IPS-20b (cell line): ENCODE measurements around the gene JPT1.

Experiments used
- H3K27ac ChIP-seq: one replicate; pipeline ENCODE4 v1.5.1; 2013; ENCODE audit warnings: low read length
- H3K27me3 ChIP-seq: 2 replicates; pipeline ENCODE4 v1.6.1; 2013; ENCODE audit warnings: mild to moderate bottlenecking, low read length, inconsistent platforms; ENCODE audit not compliant: insufficient read depth
- H3K36me3 ChIP-seq: 2 replicates; pipeline ENCODE4 v1.6.1; 2013; ENCODE audit warnings: low read depth, mild to moderate bottlenecking, inconsistent platforms, low read length, moderate library complexity; ENCODE audit not compliant: insufficient read depth
- H3K4me1 ChIP-seq: 2 replicates; pipeline ENCODE4 v1.6.1; 2013; ENCODE audit warnings: mild to moderate bottlenecking, control low read depth, inconsistent platforms, low read length, moderate library complexity; ENCODE audit not compliant: insufficient read depth
- H3K4me3 ChIP-seq: 2 replicates; pipeline ENCODE4 v1.5.1; 2013; ENCODE audit warnings: mild to moderate bottlenecking, low read length, inconsistent platforms
- H3K9ac ChIP-seq: 2 replicates; pipeline ENCODE4 v1.6.1; 2013; ENCODE audit warnings: low read depth, mild to moderate bottlenecking, inconsistent platforms, low read length, moderate library complexity
- H3K9me3 ChIP-seq: 2 replicates; pipeline ENCODE4 v1.6.1; 2013; ENCODE audit warnings: mild to moderate bottlenecking, low read depth, low read length, inconsistent platforms; ENCODE audit not compliant: insufficient read depth

Gene JPT1

GRCh38 chr17:75154195-75155106 lies at the start of gene JPT1:
TSS of gene JPT1 (minus strand) at chr17:75154512. CDS start at chr17:75154397, 115 bp downstream.
- H3K9ac ChIP-seq: peak within 1 kb of the TSS; percentile 97; the same call in 1 of the 2 replicates
- H3K36me3 ChIP-seq: no peaks in the 10 kb centered on the region
- H3K4me1 ChIP-seq: peaks cover 9% of the 10 kb centered on the region; the same call in 1 of the 2 replicates
- no peak within 1 kb of the TSS for H3K27ac ChIP-seq
- H3K9me3 ChIP-seq: no peaks in the 10 kb centered on the region
- no peaks in the 10 kb centered on the region for H3K27me3 ChIP-seq
- H3K4me3 ChIP-seq: peak within 1 kb of the TSS; percentile 98

GRCh38 chr17:75199886-75200618 lies 45.7 kb upstream of the JPT1 start:
- Histone ChIP-seq H3K27me3 (no peaks in the 10 kb centered on the region), H3K9me3 (no peaks in the 10 kb centered on the region), H3K4me1 (no peaks in the 10 kb centered on the region), H3K36me3 (no peaks in the 10 kb centered on the region), H3K4me3 (no peak overlapping the region), H3K9ac (no peak overlapping the region), H3K27ac (no peak overlapping the region)

- H3K27ac ChIP-seq: no peak overlapping the region
- H3K27me3 ChIP-seq: no peaks in the 10 kb centered on the region
- no peak overlapping the region for H3K9ac ChIP-seq
- H3K36me3 ChIP-seq: no peaks in the 10 kb centered on the region
- no peak overlapping the region for H3K4me3 ChIP-seq
- no peaks in the 10 kb centered on the region for H3K9me3 ChIP-seq
- H3K4me1 ChIP-seq: no peaks in the 10 kb centered on the region
Measured at GRCh38 chr17:75194879-75195278, 40.6 kb upstream of the JPT1 start.

- Histone ChIP-seq H3K36me3 (no peaks in the 10 kb centered on the region), H3K27me3 (no peaks in the 10 kb centered on the region), H3K9me3 (no peaks in the 10 kb centered on the region), H3K9ac (no peak overlapping the region), H3K27ac (no peak overlapping the region), H3K4me1 (no peaks in the 10 kb centered on the region), H3K4me3 (no peak overlapping the region)
Measured at GRCh38 chr17:75191584-75191983, 37.3 kb upstream of the JPT1 start.

- Histone ChIP-seq H3K9ac (no peak overlapping the region), H3K36me3 (no peaks in the 10 kb centered on the region), H3K27me3 (no peaks in the 10 kb centered on the region), H3K4me1 (no peaks in the 10 kb centered on the region), H3K9me3 (no peaks in the 10 kb centered on the region), H3K4me3 (no peak overlapping the region), H3K27ac (no peak overlapping the region)
Measured at GRCh38 chr17:75188614-75189013, 34.3 kb upstream of the JPT1 start.

- Histone ChIP-seq H3K4me3 (no peak overlapping the region), H3K27ac (no peak overlapping the region)
Measured at GRCh38 chr17:75183999-75184884, 29.9 kb upstream of the JPT1 start.

GRCh38 chr17:75182569-75183436 lies 28.5 kb upstream of the JPT1 start, which contains the start of gene SUMO2:
TSS of gene SUMO2 (minus strand) at chr17:75182959. CDS start at chr17:75182834, 125 bp downstream.
- Histone ChIP-seq H3K27me3 (no peaks in the 10 kb centered on the region), H3K4me3 (peak within 1 kb of the TSS; percentile 90), H3K27ac (peak within 1 kb of the TSS; percentile 84), H3K36me3 (peaks cover 35% of the 10 kb centered on the region), H3K4me1 (no peaks in the 10 kb centered on the region), H3K9ac (peak within 1 kb of the TSS; percentile 97), H3K9me3 (no peaks in the 10 kb centered on the region)

More at GRCh38 chr17:75183999-75184884, 29.9 kb upstream of the JPT1 start:
- no peak overlapping the region for H3K9ac ChIP-seq
- peaks cover 20% of the 10 kb centered on the region for H3K36me3 ChIP-seq
- no peaks in the 10 kb centered on the region for H3K27me3 ChIP-seq
- no peaks in the 10 kb centered on the region for H3K9me3 ChIP-seq
- H3K4me1 ChIP-seq: no peaks in the 10 kb centered on the region

- peak overlapping the region; percentile 84 for H3K27ac ChIP-seq
- H3K9me3 ChIP-seq: no peaks in the 10 kb centered on the region
- H3K36me3 ChIP-seq: peaks cover 40% of the 10 kb centered on the region
- H3K4me3 ChIP-seq: peak overlapping the region; percentile 90
- peak overlapping the region; percentile 97 for H3K9ac ChIP-seq
- no peaks in the 10 kb centered on the region for H3K27me3 ChIP-seq
- H3K4me1 ChIP-seq: no peaks in the 10 kb centered on the region
Measured at GRCh38 chr17:75182319-75182568, 27.9 kb upstream of the JPT1 start.

- Histone ChIP-seq H3K4me3 (peak overlapping the region; percentile 90), H3K9me3 (no peaks in the 10 kb centered on the region), H3K4me1 (no peaks in the 10 kb centered on the region), H3K9ac (peak overlapping the region; percentile 97), H3K27ac (peak overlapping the region; percentile 84), H3K36me3 (peaks cover 44% of the 10 kb centered on the region), H3K27me3 (no peaks in the 10 kb centered on the region)
Measured at GRCh38 chr17:75181608-75182318, 27.5 kb upstream of the JPT1 start.

GRCh38 chr17:75181110-75181509 lies 26.8 kb upstream of the JPT1 start:
- Histone ChIP-seq H3K9ac (peak overlapping the region; percentile 97), H3K27ac (no peak overlapping the region), H3K27me3 (no peaks in the 10 kb centered on the region), H3K4me1 (no peaks in the 10 kb centered on the region), H3K36me3 (peaks cover 51% of the 10 kb centered on the region), H3K4me3 (peak overlapping the region; percentile 90), H3K9me3 (no peaks in the 10 kb centered on the region)
